Nephron progenitor cell (in vitro differentiated cells): ENCODE data around the gene PPIF.

Source experiments
- DNase-seq: peaks from one replicate; pipeline ENCODE4 v3.0.0; 2021
- H3K27ac Mint-ChIP-seq: 2 replicates; pipeline ENCODE4 v1.8.0; 2021; ENCODE audit warnings: mild to moderate bottlenecking, moderate library complexity, mixed read lengths
- H3K27me3 Mint-ChIP-seq: 2 replicates; pipeline ENCODE4 v1.8.0; 2021; ENCODE audit warnings: mild to moderate bottlenecking, low read depth, mixed read lengths; ENCODE audit not compliant: poor library complexity
- H3K36me3 Mint-ChIP-seq: 2 replicates; pipeline ENCODE4 v1.8.0; 2021; ENCODE audit warnings: low read depth, mixed read lengths
- H3K4me1 Mint-ChIP-seq: 2 replicates; pipeline ENCODE4 v1.8.0; 2021; ENCODE audit warnings: mixed read lengths
- H3K4me3 Mint-ChIP-seq: 2 replicates; pipeline ENCODE4 v1.8.0; 2021; ENCODE audit warnings: mild to moderate bottlenecking, moderate library complexity, mixed read lengths
- H3K9me3 Mint-ChIP-seq: 2 replicates; pipeline ENCODE4 v1.8.0; 2021; ENCODE audit warnings: mild to moderate bottlenecking, moderate library complexity, mixed read lengths
- TF ChIP-seq, protein P1 (sequence below): fragments of 200-600 bp; sonication (generic); IDR thresholded peaks from 2 replicates; pipeline ENCODE4 v1.5.0; 2021; ENCODE audit warnings: antibody characterized with exemption

PPIF gene

DNA sequence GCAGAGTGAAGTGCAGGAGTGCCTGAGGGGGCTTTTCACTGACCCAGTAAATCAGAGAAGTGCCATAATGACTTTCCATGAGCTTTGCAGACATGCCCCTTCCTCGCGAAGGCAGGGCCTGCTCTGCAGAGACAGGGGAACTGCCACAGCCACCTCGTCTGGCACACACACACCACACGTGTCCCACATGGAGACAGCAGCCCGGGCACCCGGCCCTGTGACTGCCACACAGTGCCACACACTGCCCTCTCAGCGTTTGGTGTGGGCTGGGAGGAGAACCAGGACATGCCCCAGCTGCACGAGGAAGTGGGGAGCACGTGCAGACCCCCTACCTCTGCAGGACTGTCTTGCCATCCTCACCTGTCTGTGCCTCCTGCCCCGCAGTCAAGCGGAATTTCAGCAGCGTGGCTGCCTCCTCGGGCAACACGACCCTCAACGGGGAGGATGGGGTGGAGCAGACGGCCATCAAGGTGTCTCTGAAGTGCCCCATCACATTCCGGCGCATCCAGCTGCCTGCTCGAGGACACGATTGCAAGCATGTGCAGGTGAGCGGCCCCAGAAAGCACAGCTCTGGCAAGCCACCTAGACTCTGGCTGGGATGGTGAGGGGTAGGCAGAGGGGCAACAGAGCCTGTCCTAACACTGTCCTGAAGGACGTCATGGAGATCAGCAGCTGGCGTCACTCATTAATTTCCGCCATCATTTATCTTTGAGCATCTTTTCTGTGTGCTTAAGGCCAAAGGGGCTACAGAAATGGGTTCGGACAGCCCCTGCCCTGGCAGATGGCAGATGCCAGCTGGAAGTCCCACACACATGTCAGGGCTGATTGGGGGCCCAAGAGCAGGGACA is 43.4 kb upstream of the PPIF start:
- Mint-ChIP-seq H3K4me1 (peaks cover 4% of the 10 kb centered on the region), H3K27ac (peak overlapping the region; percentile 36), H3K4me3 (no peak overlapping the region), H3K9me3 (no peaks in the 10 kb centered on the region), H3K36me3 (peaks cover 45% of the 10 kb centered on the region), H3K27me3 (no peaks in the 10 kb centered on the region)
- TF ChIP-seq, protein P1, sequence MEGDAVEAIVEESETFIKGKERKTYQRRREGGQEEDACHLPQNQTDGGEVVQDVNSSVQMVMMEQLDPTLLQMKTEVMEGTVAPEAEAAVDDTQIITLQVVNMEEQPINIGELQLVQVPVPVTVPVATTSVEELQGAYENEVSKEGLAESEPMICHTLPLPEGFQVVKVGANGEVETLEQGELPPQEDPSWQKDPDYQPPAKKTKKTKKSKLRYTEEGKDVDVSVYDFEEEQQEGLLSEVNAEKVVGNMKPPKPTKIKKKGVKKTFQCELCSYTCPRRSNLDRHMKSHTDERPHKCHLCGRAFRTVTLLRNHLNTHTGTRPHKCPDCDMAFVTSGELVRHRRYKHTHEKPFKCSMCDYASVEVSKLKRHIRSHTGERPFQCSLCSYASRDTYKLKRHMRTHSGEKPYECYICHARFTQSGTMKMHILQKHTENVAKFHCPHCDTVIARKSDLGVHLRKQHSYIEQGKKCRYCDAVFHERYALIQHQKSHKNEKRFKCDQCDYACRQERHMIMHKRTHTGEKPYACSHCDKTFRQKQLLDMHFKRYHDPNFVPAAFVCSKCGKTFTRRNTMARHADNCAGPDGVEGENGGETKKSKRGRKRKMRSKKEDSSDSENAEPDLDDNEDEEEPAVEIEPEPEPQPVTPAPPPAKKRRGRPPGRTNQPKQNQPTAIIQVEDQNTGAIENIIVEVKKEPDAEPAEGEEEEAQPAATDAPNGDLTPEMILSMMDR, result no peak
- no peak for DNase-seq

DNA sequence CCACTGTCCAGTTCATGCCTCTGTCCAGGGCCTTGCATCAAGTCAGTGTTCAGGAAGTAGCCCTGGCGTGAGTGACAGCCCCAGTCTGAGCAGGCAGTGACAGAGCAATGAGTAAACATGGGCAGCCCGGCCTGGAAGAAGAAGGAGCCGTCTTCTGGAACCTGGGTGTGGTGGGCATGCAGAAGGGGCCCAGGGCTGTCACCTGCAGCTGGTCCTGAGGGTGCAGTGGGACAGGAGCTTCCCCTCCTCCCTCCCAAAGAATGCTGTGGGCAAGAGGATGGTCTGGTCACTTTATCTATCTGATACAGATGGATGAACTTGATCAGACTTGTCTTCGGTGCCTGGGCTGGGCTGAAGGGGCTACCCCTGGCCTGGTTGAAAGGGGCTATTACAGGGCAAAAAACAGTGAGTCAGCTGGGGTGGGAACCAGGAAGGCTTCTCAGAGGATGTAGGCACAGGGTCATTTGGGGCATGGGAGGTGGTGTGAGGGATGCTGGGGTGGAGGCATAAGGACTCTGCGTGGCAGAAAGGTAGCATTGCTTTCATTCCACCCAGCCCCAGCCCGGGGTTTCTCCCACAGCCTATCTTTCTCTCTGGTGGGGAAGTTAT is 42.7 kb upstream of the PPIF start:
- Mint-ChIP-seq H3K9me3 (no peaks in the 10 kb centered on the region), H3K27me3 (no peaks in the 10 kb centered on the region), H3K36me3 (peaks cover 44% of the 10 kb centered on the region), H3K27ac (no peak overlapping the region), H3K4me3 (no peak overlapping the region), H3K4me1 (peaks cover 8% of the 10 kb centered on the region)
- TF ChIP-seq, protein P1, result no peak
- DNase-seq, result no peak

DNA sequence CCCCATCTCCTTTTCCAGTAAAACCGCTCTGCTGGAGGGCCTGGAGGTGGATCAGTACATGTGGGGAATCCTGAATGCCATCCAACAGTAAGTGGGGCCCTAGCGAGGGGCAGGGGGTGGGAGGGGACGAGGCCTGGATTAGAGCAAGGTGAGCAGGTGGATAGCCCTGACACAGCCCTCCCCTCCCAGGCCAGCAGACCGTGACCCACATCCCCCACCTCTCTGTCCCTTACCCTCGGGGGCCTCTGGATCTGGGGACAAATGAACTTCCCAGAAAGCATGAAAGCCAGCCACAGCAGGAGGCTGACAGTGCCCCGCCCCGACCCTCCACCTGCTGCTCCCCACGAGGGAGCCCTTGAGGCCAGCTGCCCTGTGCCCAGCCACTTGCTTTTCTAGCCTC is 41.8 kb upstream of the PPIF start:
- H3K27me3 Mint-ChIP-seq, result no peaks in the 10 kb centered on the region
- H3K9me3 Mint-ChIP-seq, result no peaks in the 10 kb centered on the region
- no peak for DNase-seq
- H3K27ac Mint-ChIP-seq, result no peak overlapping the region
- peaks cover 41% of the 10 kb centered on the region for H3K36me3 Mint-ChIP-seq
- H3K4me3 Mint-ChIP-seq, result no peak overlapping the region
- peaks cover 17% of the 10 kb centered on the region for H3K4me1 Mint-ChIP-seq
- TF ChIP-seq, protein P1, result no peak

DNA sequence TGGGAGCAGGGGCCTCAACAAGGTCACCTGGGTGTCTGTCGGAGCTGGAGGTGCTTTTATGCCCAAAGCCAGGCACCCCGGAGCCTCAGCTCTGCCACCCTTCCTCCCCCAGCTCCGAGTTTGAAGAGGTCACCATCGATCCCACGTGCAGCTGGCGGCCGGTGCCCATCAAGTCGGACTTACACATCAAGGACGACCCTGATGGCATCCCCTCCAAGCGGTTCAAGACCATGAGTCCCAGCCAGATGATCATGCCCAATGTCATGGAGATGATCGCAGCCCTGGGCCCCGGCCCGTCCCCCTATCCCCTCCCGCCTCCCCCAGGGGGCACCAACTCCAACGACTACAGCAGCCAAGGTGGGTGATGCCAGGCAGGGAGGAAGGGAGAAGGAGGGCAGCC is 41.3 kb upstream of the PPIF start:
- peaks cover 21% of the 10 kb centered on the region for H3K4me1 Mint-ChIP-seq

DNA sequence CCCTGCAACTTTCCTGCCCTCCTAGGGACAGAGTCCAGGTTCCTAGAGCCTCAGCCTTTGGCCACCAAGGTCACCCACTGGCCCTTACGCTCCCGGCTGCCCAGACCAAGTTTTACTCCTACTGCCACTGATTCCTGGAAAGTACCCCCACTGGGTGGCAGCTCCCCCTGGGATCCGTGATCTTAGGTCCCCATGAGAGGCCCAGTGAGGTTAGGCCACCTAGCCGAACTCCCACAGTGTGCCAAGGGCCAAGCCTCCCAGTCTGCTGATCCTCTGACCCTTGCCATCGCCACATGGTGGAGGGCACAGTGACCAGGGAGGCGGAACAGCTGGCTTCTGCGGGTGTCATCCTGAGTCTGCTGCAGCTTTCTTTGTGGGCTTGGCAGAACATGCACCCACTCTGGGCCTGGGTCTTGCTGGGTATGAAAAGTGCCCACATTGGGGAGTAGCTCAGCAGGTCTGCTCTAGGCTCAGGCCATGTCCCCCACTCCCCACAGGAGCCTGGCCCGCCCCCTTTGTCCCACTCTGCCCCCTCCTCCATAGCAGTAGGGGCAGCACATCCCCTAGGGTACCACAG is 40.5 kb upstream of the PPIF start:
- TF ChIP-seq, protein P1, result no peak
- H3K9me3 Mint-ChIP-seq, result no peaks in the 10 kb centered on the region
- DNase-seq, result no peak
- no peak overlapping the region for H3K27ac Mint-ChIP-seq
- H3K36me3 Mint-ChIP-seq, result peaks cover 33% of the 10 kb centered on the region
- no peak overlapping the region for H3K4me3 Mint-ChIP-seq
- H3K27me3 Mint-ChIP-seq, result no peaks in the 10 kb centered on the region
- peaks cover 21% of the 10 kb centered on the region for H3K4me1 Mint-ChIP-seq

More for the DNA sequence above, 41.3 kb upstream of the PPIF start:
- Mint-ChIP-seq H3K4me3 (no peak overlapping the region), H3K27me3 (no peaks in the 10 kb centered on the region), H3K27ac (no peak overlapping the region), H3K9me3 (no peaks in the 10 kb centered on the region), H3K36me3 (peaks cover 41% of the 10 kb centered on the region)
- TF ChIP-seq, protein P1, result no peak
- DNase-seq, result no peak
